HL-60 (cell line): ENCODE measurements around the gene EHBP1.

ENCODE experiments used
- CTCF ChIP-seq: IDR thresholded peaks from one replicate; pipeline ENCODE4 v1.5.1; 2011; ENCODE audit warnings: low read length, control low read depth, inconsistent platforms; ENCODE audit not compliant: insufficient read depth
- SPI1 ChIP-seq: IDR thresholded peaks from 2 replicates; pipeline ENCODE4 v1.6.1; 2012; ENCODE audit warnings: low read depth, mild to moderate bottlenecking, borderline replicate concordance

GRCh38 chr2:63038034-63038433 lies 332.5 kb downstream of the EHBP1 start:
- no peak for TF ChIP-seq CTCF
- TF ChIP-seq SPI1 = no peak
